SK-N-SH treated with all-trans-retinoic acid at 6 μM for 48 hours (cell line): ENCODE data around the gene ZBTB7B.

Experiments used
- ATAC-seq: fragments of 200-7000 bp; cut with Tn5 transposase; 3 replicates; pipeline ENCODE4 v1.9.1; 2020; ENCODE audit warnings: mild to moderate bottlenecking, moderate library complexity
- ARNTL ChIP-seq: fragments of 450-650 bp; formaldehyde crosslinking; IDR thresholded peaks from 2 replicates; pipeline ENCODE4 v1.5.0; 2020; ENCODE audit warnings: low read depth, mild to moderate bottlenecking, moderate library complexity, borderline replicate concordance
- BACH2 ChIP-seq: fragments of 250-450 bp; sonication (Bioruptor Pico); IDR thresholded peaks from 2 replicates; pipeline ENCODE4 v1.9.0; 2021; ENCODE audit warnings: mild to moderate bottlenecking, borderline replicate concordance
- CREB5 ChIP-seq: fragments of 250-450 bp; sonication (Bioruptor Pico); IDR thresholded peaks from 2 replicates; pipeline ENCODE4 v1.5.1; 2020; ENCODE audit warnings: low read depth, mild to moderate bottlenecking, moderate library complexity
- CSDC2 ChIP-seq: fragments of 250-450 bp; sonication (Bioruptor Pico); IDR thresholded peaks from 2 replicates; pipeline ENCODE4 v1.5.0; 2020; ENCODE audit warnings: mild to moderate bottlenecking, moderate library complexity
- CSRNP3 ChIP-seq: fragments of 250-450 bp; sonication (Bioruptor Pico); IDR thresholded peaks from 2 replicates; pipeline ENCODE4 v1.5.1; 2021; ENCODE audit warnings: mild to moderate bottlenecking, moderate library complexity
- ESRRG ChIP-seq: fragments of 250-450 bp; sonication (Bioruptor Pico); IDR thresholded peaks from 2 replicates; pipeline ENCODE4 v1.6.1; 2021; ENCODE audit warnings: mild to moderate bottlenecking
- GLIS3 ChIP-seq: fragments of 250-450 bp; sonication (Bioruptor Pico); IDR thresholded peaks from 2 replicates; pipeline ENCODE4 v1.5.0; 2020; ENCODE audit warnings: mild to moderate bottlenecking, moderate library complexity
- ISL1 ChIP-seq: fragments of 250-450 bp; sonication (Bioruptor Pico); IDR thresholded peaks from 2 replicates; pipeline ENCODE4 v2.1.2; 2022; ENCODE audit warnings: mild to moderate bottlenecking, moderate library complexity
- OSR1 ChIP-seq: fragments of 250-450 bp; sonication (Bioruptor Pico); IDR thresholded peaks from 2 replicates; pipeline ENCODE4 v1.8.0; 2022; ENCODE audit warnings: moderate library complexity, mild to moderate bottlenecking, inconsistent platforms
- POU6F1 ChIP-seq: fragments of 250-450 bp; sonication (Bioruptor Pico); IDR thresholded peaks from 2 replicates; pipeline ENCODE4 v1.8.0; 2021; ENCODE audit warnings: low read depth, mild to moderate bottlenecking, moderate library complexity, borderline replicate concordance
- PPARA ChIP-seq: fragments of 250-450 bp; sonication (Bioruptor Pico); IDR thresholded peaks from 2 replicates; pipeline ENCODE4 v1.5.0; 2020; ENCODE audit warnings: mild to moderate bottlenecking, borderline replicate concordance
- RARB ChIP-seq: fragments of 250-450 bp; sonication (Bioruptor Pico); IDR thresholded peaks from 2 replicates; pipeline ENCODE4 v1.8.0; 2021; ENCODE audit warnings: mild to moderate bottlenecking, moderate library complexity
- SNAI2 ChIP-seq: fragments of 250-450 bp; sonication (Bioruptor Pico); IDR thresholded peaks from 2 replicates; pipeline ENCODE4 v1.5.0; 2020; ENCODE audit warnings: mild to moderate bottlenecking, moderate library complexity
- TCF4 ChIP-seq: fragments of 250-450 bp; sonication (Bioruptor Pico); IDR thresholded peaks from 2 replicates; pipeline ENCODE4 v1.8.0; 2021; ENCODE audit warnings: mild to moderate bottlenecking, moderate library complexity, borderline replicate concordance
- TOX ChIP-seq: fragments of 250-450 bp; sonication (Bioruptor Pico); IDR thresholded peaks from 2 replicates; pipeline ENCODE4 v1.8.0; 2021; ENCODE audit warnings: mild to moderate bottlenecking, moderate library complexity, borderline replicate concordance
- TSHZ2 ChIP-seq: fragments of 250-450 bp; sonication (Bioruptor Pico); IDR thresholded peaks from 2 replicates; pipeline ENCODE4 v1.5.0; 2020; ENCODE audit warnings: mild to moderate bottlenecking, moderate library complexity
- ZC3H10 ChIP-seq: fragments of 250-450 bp; sonication (Bioruptor Pico); IDR thresholded peaks from 2 replicates; pipeline ENCODE4 v1.5.1; 2021; ENCODE audit warnings: mild to moderate bottlenecking, moderate library complexity
- ZFP3 ChIP-seq: fragments of 250-450 bp; sonication (Bioruptor Pico); IDR thresholded peaks from 2 replicates; pipeline ENCODE4 v1.5.0; 2020; ENCODE audit warnings: mild to moderate bottlenecking, moderate library complexity
- ZFP30 ChIP-seq: fragments of 450-650 bp; formaldehyde crosslinking; IDR thresholded peaks from 2 replicates; pipeline ENCODE4 v1.5.0; 2022; ENCODE audit warnings: mild to moderate bottlenecking, moderate library complexity
- ZNF565 ChIP-seq: fragments of 450-650 bp; formaldehyde crosslinking; conservative IDR thresholded peaks from 2 replicates; pipeline ENCODE4 v1.5.0; 2020; ENCODE audit warnings: low read depth, mild to moderate bottlenecking, moderate library complexity
- ZNF70 ChIP-seq: fragments of 450-650 bp; formaldehyde crosslinking; IDR thresholded peaks from 2 replicates; pipeline ENCODE4 v1.5.0; 2020; ENCODE audit warnings: mild to moderate bottlenecking, moderate library complexity

ZBTB7B gene

GRCh38 chr1:155026154-155026553 lies 23.6 kb downstream of the ZBTB7B start:
- ATAC-seq, result no peak
- no peak for TF ChIP-seq CREB5 (CRISPR knock-in tag)
- TF ChIP-seq ZC3H10 (CRISPR knock-in tag), result no peak
- TF ChIP-seq OSR1 (CRISPR knock-in tag), result no peak
- TF ChIP-seq ZFP30 (CRISPR knock-in tag), result no peak
- no peak for TF ChIP-seq ZFP3 (CRISPR knock-in tag)
- TF ChIP-seq CSDC2, result no peak
- TF ChIP-seq SNAI2 (CRISPR knock-in tag), result no peak
- TF ChIP-seq BACH2 (CRISPR knock-in tag), result no peak
- no peak for TF ChIP-seq POU6F1 (CRISPR knock-in tag)
- TF ChIP-seq TCF4 (CRISPR knock-in tag), result no peak
- TF ChIP-seq TOX (CRISPR knock-in tag), result no peak
- TF ChIP-seq CSRNP3 (CRISPR knock-in tag), result no peak
- no peak for TF ChIP-seq RARB

GRCh38 chr1:155026588-155026987 lies 24.0 kb downstream of the ZBTB7B start:
- TF ChIP-seq RARB, result no peak
- TF ChIP-seq ZFP3 (CRISPR knock-in tag), result no peak
- TF ChIP-seq ZC3H10 (CRISPR knock-in tag), result no peak
- no peak for TF ChIP-seq ZNF565 (CRISPR knock-in tag)
- TF ChIP-seq POU6F1 (CRISPR knock-in tag), result no peak
- TF ChIP-seq ZNF70 (CRISPR knock-in tag), result no peak
- TF ChIP-seq ISL1 (CRISPR knock-in tag), result no peak
- no peak for TF ChIP-seq BACH2 (CRISPR knock-in tag)
- no peak for TF ChIP-seq ESRRG (CRISPR knock-in tag)
- TF ChIP-seq TSHZ2 (CRISPR knock-in tag), result no peak
- no peak for TF ChIP-seq CREB5 (CRISPR knock-in tag)
- TF ChIP-seq PPARA (CRISPR knock-in tag), result no peak
- TF ChIP-seq TOX (CRISPR knock-in tag), result no peak
- no peak for TF ChIP-seq SNAI2 (CRISPR knock-in tag)
- TF ChIP-seq ARNTL (CRISPR knock-in tag), result no peak
- no peak for TF ChIP-seq GLIS3 (CRISPR knock-in tag)
- TF ChIP-seq ZFP30 (CRISPR knock-in tag), result no peak
- TF ChIP-seq TCF4 (CRISPR knock-in tag), result no peak
- peak; percentile 6; the same call in 1 of the 3 replicates for ATAC-seq
